Measurements from ENCODE around the gene TAS2R16.

TAS2R16 gene, protein sequence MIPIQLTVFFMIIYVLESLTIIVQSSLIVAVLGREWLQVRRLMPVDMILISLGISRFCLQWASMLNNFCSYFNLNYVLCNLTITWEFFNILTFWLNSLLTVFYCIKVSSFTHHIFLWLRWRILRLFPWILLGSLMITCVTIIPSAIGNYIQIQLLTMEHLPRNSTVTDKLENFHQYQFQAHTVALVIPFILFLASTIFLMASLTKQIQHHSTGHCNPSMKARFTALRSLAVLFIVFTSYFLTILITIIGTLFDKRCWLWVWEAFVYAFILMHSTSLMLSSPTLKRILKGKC

DNA sequence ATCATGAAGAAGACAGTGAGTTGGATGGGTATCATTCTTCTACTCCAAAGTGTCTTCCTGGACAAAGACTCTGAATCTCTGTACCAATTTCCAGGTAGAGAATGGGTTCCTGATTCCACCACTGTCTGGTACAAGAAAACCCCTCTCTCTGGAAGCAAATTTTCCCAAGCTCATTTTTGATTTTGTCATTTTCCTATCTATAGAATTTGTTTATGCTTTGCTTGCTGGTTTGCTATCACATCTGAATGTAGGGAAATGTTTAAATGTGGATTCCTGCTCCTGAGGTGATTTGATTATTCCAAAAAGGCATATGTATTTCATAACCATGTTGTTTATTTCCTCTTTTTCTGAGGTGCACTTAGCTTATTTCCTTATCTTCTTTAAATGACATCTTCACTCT lies at the start of gene TAS2R16:
Gene TAS2R16, minus strand, starts transcription at position 101 of the 400 bp plus-strand sequence. Its CDS starts 66 bp downstream, at position 35.
- Histone ChIP-seq H3K4me1 (ENCODE audit: control insufficient read depth in 5 of 5, insufficient read depth in 5 of 5, low read length in 5 of 5) (no peaks in the 10 kb centered on the region), H3K27me3 (ENCODE audit: control insufficient read depth in 5 of 5, insufficient read depth in 4 of 5, low read length in 5 of 5) (no peaks in the 10 kb centered on the region), H3K36me3 (ENCODE audit: control insufficient read depth in 5 of 5, insufficient read depth in 5 of 5, low read length in 5 of 5) (no peaks in the 10 kb centered on the region), H3K27ac (ENCODE audit: low read depth, low read length) (no peak within 1 kb of the TSS), H3K9me3 (ENCODE audit: control insufficient read depth in 5 of 5, low read length in 5 of 5) (no peaks in the 10 kb centered on the region), H3K4me3 (ENCODE audit: low read depth in 1 of 5, low read length in 5 of 5) (no peak within 1 kb of the TSS), H3K9ac (ENCODE audit: low read length in 5 of 5) (no peak within 1 kb of the TSS)

DNA sequence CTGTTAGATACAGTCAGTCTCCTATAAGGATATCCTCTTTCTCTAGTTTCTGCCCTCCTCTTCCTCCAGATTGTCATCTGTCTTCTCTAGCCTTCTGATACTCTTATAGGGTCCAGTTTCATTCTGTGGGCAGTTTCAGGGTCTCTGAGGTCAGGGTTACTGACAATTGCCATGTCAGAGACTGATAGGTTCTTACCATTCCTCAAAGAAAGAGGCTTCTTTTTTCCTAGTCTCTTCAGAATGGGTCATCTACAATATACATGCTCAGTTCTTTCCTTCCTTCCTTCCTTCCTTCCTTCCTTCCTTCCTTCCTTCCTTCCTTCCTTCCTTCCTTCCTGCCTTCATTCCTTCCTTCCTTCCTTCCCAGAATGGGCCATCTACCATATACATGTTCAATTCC lies 48.1 kb upstream of the TAS2R16 start:
- no peaks in the 10 kb centered on the region for H3K36me3 ChIP-seq (ENCODE audit: control insufficient read depth in 5 of 5, insufficient read depth in 5 of 5, low read length in 5 of 5)
- H3K4me3 ChIP-seq (ENCODE audit: low read depth in 1 of 5, low read length in 5 of 5) = no peak overlapping the region
- H3K27ac ChIP-seq (ENCODE audit: low read depth, low read length) = no peak overlapping the region
- H3K4me1 ChIP-seq (ENCODE audit: control insufficient read depth in 5 of 5, insufficient read depth in 5 of 5, low read length in 5 of 5) = no peaks in the 10 kb centered on the region
- no peaks in the 10 kb centered on the region for H3K27me3 ChIP-seq (ENCODE audit: control insufficient read depth in 5 of 5, insufficient read depth in 4 of 5, low read length in 5 of 5)
- H3K9ac ChIP-seq (ENCODE audit: low read length in 5 of 5) = no peak overlapping the region
- H3K9me3 ChIP-seq (ENCODE audit: control insufficient read depth in 5 of 5, low read length in 5 of 5) = peaks cover 0 to 11% (median 9%) of the 10 kb centered on the region in 5 donors

DNA sequence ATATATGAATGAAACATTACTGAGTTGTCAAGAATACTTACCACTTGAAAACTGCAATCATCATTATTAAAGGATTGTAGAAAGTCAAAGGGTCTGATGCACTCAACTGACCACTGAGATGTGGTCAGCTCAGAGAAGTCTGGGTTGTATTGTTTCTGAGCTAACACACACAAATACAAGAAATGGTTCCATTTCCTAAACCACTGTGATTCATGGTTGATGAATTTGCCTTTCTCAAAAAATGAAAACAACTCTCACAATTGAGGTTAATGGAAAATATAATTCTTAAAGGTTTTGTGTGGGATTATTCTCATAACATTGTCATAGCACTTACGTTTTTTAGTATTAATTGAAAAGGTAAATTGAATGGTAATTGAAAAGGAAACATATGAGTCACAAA lies 45.6 kb upstream of the TAS2R16 start:
- Histone ChIP-seq H3K36me3 (ENCODE audit: control insufficient read depth in 5 of 5, insufficient read depth in 5 of 5, low read length in 5 of 5) (no peaks in the 10 kb centered on the region), H3K9ac (ENCODE audit: low read length in 5 of 5) (no peak overlapping the region), H3K4me1 (ENCODE audit: control insufficient read depth in 5 of 5, insufficient read depth in 5 of 5, low read length in 5 of 5) (no peaks in the 10 kb centered on the region), H3K9me3 (ENCODE audit: control insufficient read depth in 5 of 5, low read length in 5 of 5) (peaks cover 0 to 4% (median 0%) of the 10 kb centered on the region in 5 donors), H3K4me3 (ENCODE audit: low read depth in 1 of 5, low read length in 5 of 5) (no peak overlapping the region), H3K27ac (ENCODE audit: low read depth, low read length) (no peak overlapping the region), H3K27me3 (ENCODE audit: control insufficient read depth in 5 of 5, insufficient read depth in 4 of 5, low read length in 5 of 5) (no peaks in the 10 kb centered on the region)

DNA sequence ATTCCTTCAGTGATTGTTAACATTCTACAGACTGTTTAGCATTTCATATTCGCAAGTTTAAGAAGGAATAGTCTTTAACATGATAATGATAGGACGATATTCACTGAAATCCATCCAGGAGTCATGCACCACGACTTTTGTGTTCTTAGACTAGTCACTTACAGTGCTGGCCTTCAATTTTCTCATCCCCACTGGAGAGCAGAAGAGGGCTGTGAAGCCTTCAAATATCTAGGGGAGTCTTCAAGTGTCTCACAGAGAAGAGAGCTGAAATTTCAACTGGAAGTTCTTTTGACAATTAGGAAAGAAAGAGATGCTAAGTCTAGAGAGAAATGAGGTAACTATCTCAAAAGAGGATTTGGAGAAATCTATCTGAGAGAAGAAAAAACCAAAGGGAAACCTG lies 43.8 kb upstream of the TAS2R16 start:
- H3K9ac ChIP-seq (ENCODE audit: low read length in 5 of 5) = no peak overlapping the region
- no peaks in the 10 kb centered on the region for H3K36me3 ChIP-seq (ENCODE audit: control insufficient read depth in 5 of 5, insufficient read depth in 5 of 5, low read length in 5 of 5)
- no peak overlapping the region for H3K4me3 ChIP-seq (ENCODE audit: low read depth in 1 of 5, low read length in 5 of 5)
- peaks cover 0 to 5% (median 0%) of the 10 kb centered on the region in 5 donors for H3K9me3 ChIP-seq (ENCODE audit: control insufficient read depth in 5 of 5, low read length in 5 of 5)
- no peak overlapping the region for H3K27ac ChIP-seq (ENCODE audit: low read depth, low read length)
- no peaks in the 10 kb centered on the region for H3K27me3 ChIP-seq (ENCODE audit: control insufficient read depth in 5 of 5, insufficient read depth in 4 of 5, low read length in 5 of 5)
- H3K4me1 ChIP-seq (ENCODE audit: control insufficient read depth in 5 of 5, insufficient read depth in 5 of 5, low read length in 5 of 5) = no peaks in the 10 kb centered on the region

DNA sequence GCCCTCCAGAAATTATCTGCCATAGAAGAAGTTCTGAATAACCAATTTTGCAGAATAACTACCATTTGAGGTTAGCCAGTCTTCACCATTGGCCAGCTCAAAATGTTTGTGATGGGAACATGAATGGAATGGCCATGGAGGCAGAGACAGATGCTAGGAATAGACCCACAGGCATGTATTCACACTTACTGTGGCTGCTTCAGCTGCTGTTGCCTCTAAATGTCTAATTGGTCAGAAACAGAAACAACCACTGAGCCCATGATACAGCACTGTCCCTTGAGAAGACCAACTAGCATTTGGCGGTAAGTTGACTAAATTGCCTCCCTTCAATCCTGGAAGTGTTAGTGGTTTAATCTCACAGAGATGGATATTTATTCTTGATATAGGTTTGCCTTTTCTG lies 38.6 kb upstream of the TAS2R16 start:
- H3K27me3 ChIP-seq (ENCODE audit: control insufficient read depth in 5 of 5, insufficient read depth in 4 of 5, low read length in 5 of 5) = no peaks in the 10 kb centered on the region
- no peak overlapping the region for H3K27ac ChIP-seq (ENCODE audit: low read depth, low read length)

DNA sequence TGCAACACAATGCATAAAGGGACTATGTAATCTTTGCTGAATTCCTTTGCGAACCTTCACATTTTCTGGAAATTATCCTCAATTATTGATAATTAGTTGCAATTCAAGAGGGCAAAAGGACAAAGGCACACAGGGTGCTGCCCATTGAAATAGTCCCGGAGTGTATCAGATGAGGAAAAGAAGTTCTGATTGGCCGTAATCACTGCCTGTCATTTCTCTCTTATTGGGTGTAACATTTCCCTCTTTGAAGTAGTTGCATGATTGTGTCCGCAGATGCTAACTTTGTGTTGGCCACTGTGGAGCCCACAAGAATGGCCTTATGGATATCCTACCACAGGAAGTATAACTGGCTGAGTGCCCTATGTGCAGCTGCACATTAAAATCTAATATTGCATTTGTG lies 35.1 kb upstream of the TAS2R16 start:
- Histone ChIP-seq H3K4me1 (ENCODE audit: control insufficient read depth in 5 of 5, insufficient read depth in 5 of 5, low read length in 5 of 5) (no peaks in the 10 kb centered on the region), H3K27ac (ENCODE audit: low read depth, low read length) (no peak overlapping the region), H3K9ac (ENCODE audit: low read length in 5 of 5) (no peak overlapping the region), H3K27me3 (ENCODE audit: control insufficient read depth in 5 of 5, insufficient read depth in 4 of 5, low read length in 5 of 5) (no peaks in the 10 kb centered on the region), H3K36me3 (ENCODE audit: control insufficient read depth in 5 of 5, insufficient read depth in 5 of 5, low read length in 5 of 5) (no peaks in the 10 kb centered on the region), H3K9me3 (ENCODE audit: control insufficient read depth in 5 of 5, low read length in 5 of 5) (peaks cover 0 to 3% (median 0%) of the 10 kb centered on the region in 5 donors), H3K4me3 (ENCODE audit: low read depth in 1 of 5, low read length in 5 of 5) (no peak overlapping the region)

More for the DNA sequence above, 38.6 kb upstream of the TAS2R16 start:
- Histone ChIP-seq H3K36me3 (ENCODE audit: control insufficient read depth in 5 of 5, insufficient read depth in 5 of 5, low read length in 5 of 5) (no peaks in the 10 kb centered on the region), H3K4me3 (ENCODE audit: low read depth in 1 of 5, low read length in 5 of 5) (no peak overlapping the region), H3K9me3 (ENCODE audit: control insufficient read depth in 5 of 5, low read length in 5 of 5) (peaks cover 0 to 5% (median 0%) of the 10 kb centered on the region in 5 donors), H3K4me1 (ENCODE audit: control insufficient read depth in 5 of 5, insufficient read depth in 5 of 5, low read length in 5 of 5) (no peaks in the 10 kb centered on the region), H3K9ac (ENCODE audit: low read length in 5 of 5) (no peak overlapping the region)

DNA sequence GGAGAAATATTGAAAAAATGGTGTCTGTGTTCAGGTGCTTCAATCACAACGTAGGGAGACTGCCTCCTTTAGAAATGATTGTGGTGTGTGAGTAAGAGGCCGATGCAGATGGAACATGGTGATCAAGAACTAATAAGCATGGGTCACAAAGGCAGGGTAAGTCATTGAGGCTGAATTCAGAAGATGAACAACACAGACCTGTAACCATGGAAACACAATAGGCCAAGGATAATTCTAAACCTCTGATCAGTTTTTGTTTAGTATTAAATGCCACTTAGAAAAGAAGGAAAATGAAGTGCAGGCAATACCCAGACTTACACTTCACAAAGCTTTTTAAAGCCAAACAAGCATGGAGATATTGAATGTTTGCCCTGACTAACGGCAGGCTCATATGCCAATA lies 32.8 kb upstream of the TAS2R16 start:
- H3K9me3 ChIP-seq (ENCODE audit: control insufficient read depth in 5 of 5, low read length in 5 of 5) = peaks cover 0 to under 1% (median 0%) of the 10 kb centered on the region in 5 donors
- no peaks in the 10 kb centered on the region for H3K4me1 ChIP-seq (ENCODE audit: control insufficient read depth in 5 of 5, insufficient read depth in 5 of 5, low read length in 5 of 5)
- no peaks in the 10 kb centered on the region for H3K27me3 ChIP-seq (ENCODE audit: control insufficient read depth in 5 of 5, insufficient read depth in 4 of 5, low read length in 5 of 5)
- H3K4me3 ChIP-seq (ENCODE audit: low read depth in 1 of 5, low read length in 5 of 5) = no peak overlapping the region
- H3K36me3 ChIP-seq (ENCODE audit: control insufficient read depth in 5 of 5, insufficient read depth in 5 of 5, low read length in 5 of 5) = no peaks in the 10 kb centered on the region
- no peak overlapping the region for H3K9ac ChIP-seq (ENCODE audit: low read length in 5 of 5)
- no peak overlapping the region for H3K27ac ChIP-seq (ENCODE audit: low read depth, low read length)

DNA sequence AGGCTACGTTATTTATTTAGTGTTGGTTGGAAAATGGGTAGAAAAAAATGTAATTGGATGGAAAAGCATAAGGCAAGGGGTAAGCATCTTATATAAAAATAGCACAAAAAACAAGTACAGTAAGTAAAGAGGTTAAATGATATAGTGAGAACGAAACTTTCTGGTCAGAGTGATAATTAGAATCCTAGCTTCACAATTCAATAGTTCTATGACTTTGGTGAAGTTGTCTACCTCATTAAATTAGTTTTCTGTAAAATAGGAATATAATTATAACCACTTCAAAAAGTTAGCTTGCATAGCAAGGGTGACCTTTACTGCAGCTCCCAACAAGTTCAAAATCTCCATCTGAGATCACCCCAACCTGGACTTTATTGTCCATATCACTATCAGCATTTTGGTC lies 30.8 kb upstream of the TAS2R16 start:
- no peak overlapping the region for H3K4me3 ChIP-seq (ENCODE audit: low read depth in 1 of 5, low read length in 5 of 5)
- no peak overlapping the region for H3K27ac ChIP-seq (ENCODE audit: low read depth, low read length)
- no peaks in the 10 kb centered on the region for H3K27me3 ChIP-seq (ENCODE audit: control insufficient read depth in 5 of 5, insufficient read depth in 4 of 5, low read length in 5 of 5)
- H3K9ac ChIP-seq (ENCODE audit: low read length in 5 of 5) = no peak overlapping the region
- H3K9me3 ChIP-seq (ENCODE audit: control insufficient read depth in 5 of 5, low read length in 5 of 5) = peaks cover 0 to 2% (median 0%) of the 10 kb centered on the region in 5 donors
- no peaks in the 10 kb centered on the region for H3K4me1 ChIP-seq (ENCODE audit: control insufficient read depth in 5 of 5, insufficient read depth in 5 of 5, low read length in 5 of 5)
- H3K36me3 ChIP-seq (ENCODE audit: control insufficient read depth in 5 of 5, insufficient read depth in 5 of 5, low read length in 5 of 5) = no peaks in the 10 kb centered on the region

DNA sequence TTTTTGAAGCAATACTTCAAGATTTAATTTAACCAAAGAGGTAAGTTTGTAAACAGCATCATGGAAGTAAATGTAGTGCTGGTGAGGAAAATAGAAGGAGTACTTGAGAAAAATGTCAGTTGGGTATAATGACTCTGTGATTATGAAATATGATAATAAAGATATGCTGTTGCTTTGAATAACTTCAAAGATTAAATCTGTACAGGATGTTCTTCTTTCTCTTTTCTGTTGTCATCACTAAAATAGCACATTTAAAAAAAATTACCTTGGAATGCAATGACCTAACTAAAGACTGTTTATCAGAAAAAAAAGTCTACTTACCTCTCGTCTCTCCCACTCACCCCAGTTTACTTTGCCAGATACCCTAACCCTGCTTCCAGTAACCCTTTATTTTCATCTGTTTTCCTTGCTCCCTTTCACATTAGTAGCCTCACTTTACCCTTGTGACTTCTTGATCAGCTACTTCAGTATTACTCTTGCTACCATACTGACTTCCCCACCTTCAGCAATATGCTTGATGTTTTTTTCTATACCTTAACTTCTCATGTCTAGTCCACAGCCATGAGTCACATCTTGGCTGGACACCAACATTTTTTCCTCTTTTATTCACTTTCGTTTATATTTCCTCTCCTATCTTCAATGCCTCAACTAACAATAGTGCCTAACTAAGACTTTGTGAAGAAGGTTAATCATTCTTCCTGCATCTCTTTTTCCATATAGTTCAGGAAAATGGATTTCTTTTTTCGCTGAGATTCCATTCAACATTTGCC lies 29.7 kb upstream of the TAS2R16 start:
- H3K36me3 ChIP-seq (ENCODE audit: control insufficient read depth in 5 of 5, insufficient read depth in 5 of 5, low read length in 5 of 5) = no peaks in the 10 kb centered on the region
- no peaks in the 10 kb centered on the region for H3K4me1 ChIP-seq (ENCODE audit: control insufficient read depth in 5 of 5, insufficient read depth in 5 of 5, low read length in 5 of 5)
- H3K27me3 ChIP-seq (ENCODE audit: control insufficient read depth in 5 of 5, insufficient read depth in 4 of 5, low read length in 5 of 5) = no peaks in the 10 kb centered on the region
- H3K9me3 ChIP-seq (ENCODE audit: control insufficient read depth in 5 of 5, low read length in 5 of 5) = peaks cover 0 to 3% (median 0%) of the 10 kb centered on the region in 5 donors
- H3K27ac ChIP-seq (ENCODE audit: low read depth, low read length) = no peak overlapping the region
- no peak overlapping the region for H3K9ac ChIP-seq (ENCODE audit: low read length in 5 of 5)
- no peak overlapping the region for H3K4me3 ChIP-seq (ENCODE audit: low read depth in 1 of 5, low read length in 5 of 5)

DNA sequence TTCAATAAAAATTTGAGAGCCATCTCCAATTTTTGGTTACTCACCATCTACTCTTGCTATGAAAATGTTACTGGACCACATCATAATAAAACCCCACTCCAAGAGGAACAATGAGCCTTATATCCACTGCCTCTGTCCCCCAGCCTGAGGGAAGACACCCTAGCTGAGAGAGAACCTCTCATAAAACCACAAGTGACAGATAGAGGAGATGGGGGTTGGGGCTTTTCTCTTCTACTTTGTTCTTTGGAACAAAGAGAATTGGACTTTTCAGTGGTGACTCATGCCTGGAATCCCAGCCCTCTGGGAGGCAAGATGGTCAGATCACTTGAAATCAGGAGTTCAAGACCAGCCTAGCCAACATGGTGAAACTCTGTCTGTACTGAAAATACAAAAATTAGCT lies 27.6 kb upstream of the TAS2R16 start:
- H3K9ac ChIP-seq (ENCODE audit: low read length in 5 of 5) = no peak overlapping the region
- no peaks in the 10 kb centered on the region for H3K36me3 ChIP-seq (ENCODE audit: control insufficient read depth in 5 of 5, insufficient read depth in 5 of 5, low read length in 5 of 5)
- H3K9me3 ChIP-seq (ENCODE audit: control insufficient read depth in 5 of 5, low read length in 5 of 5) = peaks cover 0 to 3% (median 0%) of the 10 kb centered on the region in 5 donors
- no peaks in the 10 kb centered on the region for H3K27me3 ChIP-seq (ENCODE audit: control insufficient read depth in 5 of 5, insufficient read depth in 4 of 5, low read length in 5 of 5)
- H3K4me3 ChIP-seq (ENCODE audit: low read depth in 1 of 5, low read length in 5 of 5) = no peak overlapping the region
- H3K4me1 ChIP-seq (ENCODE audit: control insufficient read depth in 5 of 5, insufficient read depth in 5 of 5, low read length in 5 of 5) = no peaks in the 10 kb centered on the region
- H3K27ac ChIP-seq (ENCODE audit: low read depth, low read length) = no peak overlapping the region
